HCT116 (cell line): ENCODE data around the gene SPACDR. TPM values are rescaled to one million over a fixed set of nuclear protein-coding genes. Genes with fewer than 3 reads are reported as not detected.

Source experiments
- ATAC-seq: fragments of 200-7000 bp; cut with Tn5 transposase; 2 replicates; pipeline ENCODE4 v1.9.1; 2020; ENCODE audit warnings: mild to moderate bottlenecking, moderate library complexity
- BruUV-seq: library from RNA; stranded (reverse); fragments of 400-500 nt; replicated peaks from 2 replicates; lab custom pipeline; 2021; lab: Mats Ljungman, UMichigan
- CTCF ChIA-PET: fragments of 300-600 bp; sonication (Branson Sonifier 250); formaldehyde crosslinking; loops from one replicate; lab custom pipeline; 2021; ENCODE audit warnings: antibody characterized with exemption; lab: Charles Lee
- POLR2A ChIA-PET: fragments of 300-600, 350-600 bp; sonication (Branson Sonifier 250); formaldehyde crosslinking; loops from one replicate; lab custom pipeline; 2021; ENCODE audit warnings: antibody characterized with exemption; lab: Charles Lee
- RAD21 ChIA-PET, 2 experiments: fragments of 300-600 bp; sonication (Branson Sonifier 250); formaldehyde crosslinking; loops; one replicate each; lab custom pipeline; 2023; ENCODE audit warnings: low total read pairs in 2 of 2; ENCODE audit not compliant: uncharacterized antibody in 2 of 2, unreplicated experiment in 2 of 2, low non-redundant PET in 1 of 2; lab: Charles Lee
- DNase-seq: peaks from one replicate; pipeline ENCODE4 v3.0.0-alpha.2; 2010; ENCODE audit warnings: low read depth, low spot score
- H2AFZ ChIP-seq: fragments of 200-600 bp; shearing (Covaris generic), sonication (generic); 2 replicates; pipeline ENCODE4 v1.6.1; 2017; ENCODE audit warnings: low read depth, mixed run types, mixed read lengths, antibody characterized with exemption, low read length; ENCODE audit not compliant: poor library complexity, severe bottlenecking
- H3K27ac ChIP-seq: 2 replicates; pipeline ENCODE4 v1.5.1; 2012; ENCODE audit warnings: low read depth, low read length
- H3K27me3 ChIP-seq: fragments of 200-600 bp; sonication (generic); 2 replicates; pipeline ENCODE4 v1.6.1; 2016; ENCODE audit warnings: mixed run types, low read length, mixed read lengths; ENCODE audit not compliant: insufficient read depth
- H3K36me3 ChIP-seq, 2 experiments: fragments of 200-500 bp in 1 of 2; fragments of 200-600 bp in 1 of 2; sonication (Bioruptor generic) in 1 of 2; sonication (generic) in 1 of 2; 2 replicates each; pipeline versions ENCODE4 v1.5.1 to v1.6.1; 2014 to 2016; ENCODE audit warnings: low read length in 2 of 2, inconsistent platforms in 1 of 2, mixed read lengths in 1 of 2, mixed run types in 1 of 2; ENCODE audit not compliant: insufficient read depth in 2 of 2, control insufficient read depth in 1 of 2
- H3K4me1 ChIP-seq, 2 experiments: fragments of 200-600 bp in 1 of 2; sonication (generic) in 1 of 2; 2 replicates each; pipeline versions ENCODE4 v1.5.1 to v1.6.1; 2012 to 2017; ENCODE audit warnings: low read length in 2 of 2, inconsistent platforms in 1 of 2, mild to moderate bottlenecking in 1 of 2, mixed read lengths in 1 of 2, mixed run types in 1 of 2, moderate library complexity in 1 of 2; ENCODE audit not compliant: insufficient read depth in 2 of 2, control insufficient read depth in 1 of 2
- H3K4me2 ChIP-seq: fragments of 200-600 bp; sonication (generic); 2 replicates; pipeline ENCODE4 v1.6.1; 2017; ENCODE audit warnings: mixed run types, low read length, mixed read lengths
- H3K4me3 ChIP-seq, 2 experiments: fragments of 200-600 bp in 1 of 2; sonication (generic) in 1 of 2; replicated peaks in 1 of 2; 2 replicates each; pipeline ENCODE4 v1.5.1; 2011 to 2016; ENCODE audit warnings: low read length in 2 of 2, control low read depth in 1 of 2, low read depth in 1 of 2, mild to moderate bottlenecking in 1 of 2, mixed read lengths in 1 of 2, mixed run types in 1 of 2
- H3K79me2 ChIP-seq: fragments of 200-600 bp; sonication (generic); 2 replicates; pipeline ENCODE4 v1.6.1; 2017; ENCODE audit warnings: mild to moderate bottlenecking, mixed run types, low read length, moderate library complexity, mixed read lengths; ENCODE audit not compliant: insufficient read depth
- H3K9ac ChIP-seq: fragments of 200-600 bp; sonication (generic); 2 replicates; pipeline ENCODE4 v1.6.1; 2016; ENCODE audit warnings: low read length, mixed read lengths
- H3K9me2 ChIP-seq: fragments of 200-600 bp; sonication (generic), shearing (Covaris generic); 2 replicates; pipeline ENCODE4 v1.6.1; 2017; ENCODE audit warnings: mixed run types, mild to moderate bottlenecking, moderate library complexity; ENCODE audit not compliant: insufficient read depth
- H3K9me3 ChIP-seq, 2 experiments: fragments of 200-500 bp in 1 of 2; fragments of 200-600 bp in 1 of 2; sonication (Bioruptor generic) in 1 of 2; sonication (generic) in 1 of 2; 2 replicates each; pipeline ENCODE4 v1.6.1; 2014 to 2017; ENCODE audit warnings: low read length in 2 of 2, mixed read lengths in 2 of 2, inconsistent platforms in 1 of 2, low read depth in 1 of 2, mild to moderate bottlenecking in 1 of 2, mixed run types in 1 of 2, moderate library complexity in 1 of 2; ENCODE audit not compliant: control insufficient read depth in 1 of 2, insufficient read depth in 1 of 2
- H4K20me1 ChIP-seq: fragments of 200-600 bp; sonication (generic), shearing (Covaris generic); 2 replicates; pipeline ENCODE4 v1.6.1; 2017; ENCODE audit warnings: mixed run types, mild to moderate bottlenecking, moderate library complexity; ENCODE audit not compliant: insufficient read depth
- CTCF ChIP-seq, 3 experiments: fragments of 200-600 bp in 1 of 3; sonication (generic) in 1 of 3; IDR thresholded peaks in 2 of 3; conservative IDR thresholded peaks in 1 of 3; 2 replicates each; pipeline ENCODE4 v1.5.1; 2012 to 2017; ENCODE audit warnings: low read depth in 2 of 3, low read length in 2 of 3, antibody characterized with exemption in 1 of 3, borderline replicate concordance in 1 of 3, control low read depth in 1 of 3, mild to moderate bottlenecking in 1 of 3, mixed read lengths in 1 of 3, mixed run types in 1 of 3, moderate library complexity in 1 of 3; ENCODE audit not compliant: insufficient read depth in 1 of 3
- JUND ChIP-seq: IDR thresholded peaks from 2 replicates; pipeline ENCODE4 v1.6.1; 2012
- MAX ChIP-seq: IDR thresholded peaks from 2 replicates; pipeline ENCODE4 v1.6.1; 2012
- RAD21 ChIP-seq: IDR thresholded peaks from 2 replicates; pipeline ENCODE4 v1.6.1; 2012; ENCODE audit warnings: low read depth, mild to moderate bottlenecking
- ZBTB33 ChIP-seq: IDR thresholded peaks from 2 replicates; pipeline ENCODE4 v1.6.1; 2011; ENCODE audit warnings: mild to moderate bottlenecking, low read length, moderate library complexity; ENCODE audit not compliant: insufficient replicate concordance; ENCODE audit errors: extremely low read depth
- ZFX ChIP-seq: fragments of 450-650 bp; IDR thresholded peaks from 2 replicates; pipeline ENCODE4 v1.6.1; 2017
- intact Hi-C: fragments of 100-400 bp; cut with micrococcal nuclease; formaldehyde crosslinking; loops from 2 replicates; pipeline ENCODE4 v1.10.0; 2022
- total RNA-seq: library from RNA; stranded (reverse); gene quantifications from one replicate; pipeline ENCODE4 v1.2.1, GENCODE V29; 2021; ENCODE audit not compliant: unreplicated experiment

Gene SPACDR
- total RNA-seq, 1 experiment from 2014 or later: 1.7 TPM

- intact Hi-C loops: no loop called here
These were observed 50.2 kb downstream of the SPACDR start for GRCh38 chr7:100413889-100414288.

More at GRCh38 chr7:100413889-100414288, 50.2 kb downstream of the SPACDR start:
- Histone ChIP-seq H3K4me3 (no peak overlapping the region), H3K27me3 (peaks cover 4% of the 10 kb centered on the region; the same call in 1 of the 2 replicates), H3K4me2 (no peak overlapping the region), H3K9ac (no peak overlapping the region)
- CTCF ChIA-PET: no interaction called here
- TF ChIP-seq RAD21: no peak
- TF ChIP-seq ZBTB33: no peak
- TF ChIP-seq CTCF (IDR thresholded peaks at IDR 0.05 in 2 of 3, conservative IDR thresholded peaks at IDR 0.05 in 1 of 3; ENCODE audit: borderline replicate concordance in 1 of 3, insufficient read depth in 1 of 3, low read depth in 2 of 3, low read length in 2 of 3): no peak
- no peak for TF ChIP-seq JUND
- TF ChIP-seq ZFX: no peak
- no peak for TF ChIP-seq MAX
- TF ChIP-seq, all 23 proteins: peak for 0
- H3K36me3 ChIP-seq: no peaks in the 10 kb centered on the region
- ChIA-PET POLR2A (no interaction called here), RAD21 (no interaction called here)
- H3K9me3 ChIP-seq: no peaks in the 10 kb centered on the region
- no peaks in the 10 kb centered on the region for H3K4me1 ChIP-seq
- H3K27ac ChIP-seq: no peak overlapping the region
- no peaks in the 10 kb centered on the region for H3K79me2 ChIP-seq
- no peaks in the 10 kb centered on the region for H3K9me2 ChIP-seq
- BruUV-seq: no TSS peak
- DNase-seq (no peak), ATAC-seq (no peak)
- H2AFZ ChIP-seq: no peak overlapping the region
- H4K20me1 ChIP-seq: no peaks in the 10 kb centered on the region
